Neural progenitor cell (in vitro differentiated cells): ENCODE data around the gene INPP5B.
"Not testable (repeated sequence)": the region's sequence is repeated elsewhere in the genome, so short reads cannot be mapped to it uniquely, and the experiment has no call there.

ENCODE experiments used
- EZH2 ChIP-seq: fragments of 200-600 bp; sonication (generic); IDR thresholded peaks from 2 replicates; pipeline ENCODE4 v1.6.1; 2017; ENCODE audit warnings: antibody characterized with exemption, mild to moderate bottlenecking, moderate library complexity
- EZH2phosphoT487 ChIP-seq: fragments of 200-600 bp; sonication (generic); IDR thresholded peaks from 2 replicates; pipeline ENCODE4 v1.6.1; 2017; ENCODE audit warnings: antibody characterized with exemption
- TF ChIP-seq, protein P1 (sequence below): fragments of 200-600 bp; sonication (generic); IDR thresholded peaks from 2 replicates; pipeline ENCODE4 v1.5.1; 2017; ENCODE audit warnings: antibody characterized with exemption, mild to moderate bottlenecking

DNA sequence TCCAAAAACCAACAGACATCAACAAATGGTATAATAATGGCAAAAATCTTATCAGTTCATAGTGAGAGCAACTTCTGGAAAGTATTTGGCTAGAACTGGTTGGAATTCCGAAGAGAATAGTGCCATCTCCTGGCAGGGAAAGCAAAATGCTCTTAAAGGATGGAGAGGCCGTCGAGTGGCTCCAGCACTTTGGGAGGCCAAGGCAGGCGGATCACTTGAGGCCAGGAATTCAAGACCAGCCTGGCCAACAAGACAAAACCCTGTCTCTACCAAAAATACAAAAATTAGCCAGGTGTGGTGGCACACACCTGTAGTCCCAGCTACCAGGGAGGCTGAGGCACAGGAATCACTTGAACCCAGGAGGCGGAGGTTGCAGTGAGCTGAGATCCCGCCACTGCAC, 28.2 kb upstream of the INPP5B start:
- TF ChIP-seq, protein P1, sequence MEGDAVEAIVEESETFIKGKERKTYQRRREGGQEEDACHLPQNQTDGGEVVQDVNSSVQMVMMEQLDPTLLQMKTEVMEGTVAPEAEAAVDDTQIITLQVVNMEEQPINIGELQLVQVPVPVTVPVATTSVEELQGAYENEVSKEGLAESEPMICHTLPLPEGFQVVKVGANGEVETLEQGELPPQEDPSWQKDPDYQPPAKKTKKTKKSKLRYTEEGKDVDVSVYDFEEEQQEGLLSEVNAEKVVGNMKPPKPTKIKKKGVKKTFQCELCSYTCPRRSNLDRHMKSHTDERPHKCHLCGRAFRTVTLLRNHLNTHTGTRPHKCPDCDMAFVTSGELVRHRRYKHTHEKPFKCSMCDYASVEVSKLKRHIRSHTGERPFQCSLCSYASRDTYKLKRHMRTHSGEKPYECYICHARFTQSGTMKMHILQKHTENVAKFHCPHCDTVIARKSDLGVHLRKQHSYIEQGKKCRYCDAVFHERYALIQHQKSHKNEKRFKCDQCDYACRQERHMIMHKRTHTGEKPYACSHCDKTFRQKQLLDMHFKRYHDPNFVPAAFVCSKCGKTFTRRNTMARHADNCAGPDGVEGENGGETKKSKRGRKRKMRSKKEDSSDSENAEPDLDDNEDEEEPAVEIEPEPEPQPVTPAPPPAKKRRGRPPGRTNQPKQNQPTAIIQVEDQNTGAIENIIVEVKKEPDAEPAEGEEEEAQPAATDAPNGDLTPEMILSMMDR, result peak; percentile 73
- not testable (repeated sequence) for TF ChIP-seq EZH2, EZH2phosphoT487
